Immature natural killer cell (primary cell): ENCODE measurements around the gene ASNSD1. TPM values are rescaled to one million over a fixed set of nuclear protein-coding genes. Genes with fewer than 3 reads are reported as not detected.
"Not testable (repeated sequence)": the region's sequence is repeated elsewhere in the genome, so short reads cannot be mapped to it uniquely, and the experiment has no call there.

Experiments used
- DNase-seq, 3 donors: peaks; one replicate each; pipeline ENCODE4 v3.0.0; 2022; ENCODE audit warnings: mixed read lengths in 1 of 3
- H3K27ac Mint-ChIP-seq, 6 donors: one replicate each; pipeline ENCODE4 v1.8.0; 2020; ENCODE audit warnings: mixed read lengths in 6 of 6, mild to moderate bottlenecking in 5 of 6, inconsistent platforms in 4 of 6, moderate library complexity in 3 of 6
- H3K27me3 Mint-ChIP-seq, 3 donors: one replicate each; pipeline ENCODE4 v1.8.0; 2020 to 2021; ENCODE audit warnings: low read depth in 3 of 3, mild to moderate bottlenecking in 3 of 3, mixed read lengths in 3 of 3, moderate library complexity in 3 of 3, inconsistent platforms in 1 of 3
- H3K36me3 Mint-ChIP-seq, 3 donors: one replicate each; pipeline ENCODE4 v1.8.0; 2020; ENCODE audit warnings: mixed read lengths in 3 of 3, inconsistent platforms in 2 of 3, mild to moderate bottlenecking in 2 of 3
- H3K4me1 Mint-ChIP-seq, 2 donors: one replicate each; pipeline ENCODE4 v1.8.0; 2020; ENCODE audit warnings: inconsistent platforms in 2 of 2, mild to moderate bottlenecking in 2 of 2, mixed read lengths in 2 of 2, moderate library complexity in 1 of 2
- H3K4me3 Mint-ChIP-seq, 5 donors: one replicate each; pipeline ENCODE4 v1.8.0; 2020; ENCODE audit warnings: mild to moderate bottlenecking in 5 of 5, mixed read lengths in 5 of 5, inconsistent platforms in 3 of 5, moderate library complexity in 3 of 5
- H3K9me3 Mint-ChIP-seq, 6 donors: one replicate each; pipeline ENCODE4 v1.8.0; 2020; ENCODE audit warnings: mild to moderate bottlenecking in 6 of 6, mixed read lengths in 6 of 6, inconsistent platforms in 4 of 6, moderate library complexity in 3 of 6
- polyA plus RNA-seq, 3 donors: library from polyadenylated mRNA; unstranded; fragments of 300-500 nt; fragmentation: Illumina TruSeq; gene quantifications; one replicate each; pipeline ENCODE4 v1.2.3, GENCODE V29; 2021

The ASNSD1 gene
- polyA plus RNA-seq, 3 donors from 2014 or later, result 32.1 to 46.1 (median 33.2) TPM

- DNase-seq, result no peak
- peaks cover 24 to 47% of the 10 kb centered on the region in 2 donors for H3K4me1 Mint-ChIP-seq
- H3K27me3 Mint-ChIP-seq, result no peaks in the 10 kb centered on the region
- peaks cover 0 to 4% (median 0%) of the 10 kb centered on the region in 6 donors for H3K9me3 Mint-ChIP-seq
- no peak overlapping the region for H3K27ac Mint-ChIP-seq
- H3K4me3 Mint-ChIP-seq, result no peak overlapping the region
- H3K36me3 Mint-ChIP-seq, result peaks cover 11 to 23% (median 16%) of the 10 kb centered on the region in 3 donors
Observed at GRCh38 chr2:189681903-189682302, 20.6 kb downstream of the ASNSD1 start.

DNA sequence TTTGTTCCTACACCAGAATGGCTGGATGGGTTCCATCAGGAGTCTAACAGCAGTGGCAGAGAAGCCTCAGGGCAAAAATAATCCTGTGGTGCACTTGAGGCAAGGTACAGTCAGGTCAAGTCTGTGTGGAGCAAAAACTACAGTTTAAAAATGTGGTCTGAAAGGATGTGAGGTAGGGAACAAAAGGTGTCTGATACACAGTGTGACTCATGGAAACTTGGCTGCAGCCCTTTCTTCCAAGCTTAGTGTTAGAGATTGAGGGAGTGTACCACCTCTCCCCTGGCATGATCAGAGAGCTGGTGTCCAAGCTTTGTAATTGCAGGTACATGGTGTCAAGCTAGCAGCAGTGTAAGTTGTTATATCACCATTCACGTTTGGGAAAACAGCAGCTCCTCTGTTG lies 22.1 kb downstream of the ASNSD1 start:
- Mint-ChIP-seq H3K9me3 (peaks cover 0 to 4% (median 0%) of the 10 kb centered on the region in 6 donors), H3K27ac (no peak overlapping the region), H3K27me3 (no peaks in the 10 kb centered on the region), H3K36me3 (peaks cover 5 to 15% (median 10%) of the 10 kb centered on the region in 3 donors), H3K4me3 (no peak overlapping the region), H3K4me1 (peaks cover 18 to 38% of the 10 kb centered on the region in 2 donors)
- DNase-seq, result no peak

- H3K36me3 Mint-ChIP-seq, result peaks cover 0 to 4% (median 0%) of the 10 kb centered on the region in 3 donors
- no peak overlapping the region for H3K4me3 Mint-ChIP-seq
- H3K9me3 Mint-ChIP-seq, result no peaks in the 10 kb centered on the region
- DNase-seq, result no peak
- H3K27me3 Mint-ChIP-seq, result no peaks in the 10 kb centered on the region
- peaks cover 15 to 26% of the 10 kb centered on the region in 2 donors for H3K4me1 Mint-ChIP-seq
- no peak overlapping the region for H3K27ac Mint-ChIP-seq
Observed at GRCh38 chr2:189684811-189685210, 23.6 kb downstream of the ASNSD1 start.

DNA sequence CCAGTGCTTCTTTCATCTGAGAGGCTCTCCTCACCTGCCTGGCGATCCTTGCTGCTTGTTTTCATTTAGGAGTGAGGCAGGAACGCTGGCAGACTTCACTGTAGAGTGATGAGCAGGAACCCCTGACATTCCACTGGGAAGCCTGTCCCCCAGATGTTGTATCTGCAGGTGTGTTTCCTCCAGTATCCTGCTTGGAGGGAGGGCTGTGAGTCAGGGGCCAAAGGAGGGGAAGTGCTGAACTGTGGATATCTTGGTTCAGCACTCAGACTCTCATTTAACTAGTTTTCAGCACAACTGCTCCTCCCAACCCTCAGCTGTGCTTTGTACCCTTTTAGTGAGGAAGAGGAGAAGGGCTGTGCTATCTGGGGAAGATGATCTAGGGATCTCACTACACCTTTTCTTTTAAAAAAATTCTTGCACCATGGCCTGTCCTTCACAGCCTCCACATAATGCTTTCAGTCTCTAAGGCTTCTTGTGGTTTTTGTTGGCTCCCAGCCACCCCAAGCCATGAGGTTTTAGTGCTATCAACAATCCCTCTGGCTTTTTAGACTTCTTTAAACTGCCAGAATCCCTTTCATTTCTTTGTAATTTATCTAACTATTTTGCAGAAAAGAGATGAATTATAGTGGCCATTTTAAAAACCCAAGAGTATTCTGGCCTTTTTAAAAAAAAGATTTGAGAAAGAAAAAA lies 24.4 kb downstream of the ASNSD1 start:
- Mint-ChIP-seq H3K4me1 (peaks cover 9 to 18% of the 10 kb centered on the region in 2 donors), H3K27ac (peak overlapping the region in 3 of 6 donors; percentile 32 to 70 (median 60)), H3K4me3 (no peak overlapping the region)

GRCh38 chr2:189687796-189688195 lies 26.5 kb downstream of the ASNSD1 start:
- not testable (repeated sequence) for DNase-seq, H3K9me3 Mint-ChIP-seq, H3K4me3 Mint-ChIP-seq, H3K36me3 Mint-ChIP-seq, H3K27ac Mint-ChIP-seq, H3K27me3 Mint-ChIP-seq
- peaks cover 9 to 18% of the 10 kb centered on the region in 2 donors for H3K4me1 Mint-ChIP-seq

More for the DNA sequence above, 24.4 kb downstream of the ASNSD1 start:
- no peaks in the 10 kb centered on the region for H3K9me3 Mint-ChIP-seq
- peak in 1 of 3 donors; percentile 12 for DNase-seq
- peaks cover 0 to 4% (median 0%) of the 10 kb centered on the region in 3 donors for H3K36me3 Mint-ChIP-seq
- H3K27me3 Mint-ChIP-seq, result no peaks in the 10 kb centered on the region

DNA sequence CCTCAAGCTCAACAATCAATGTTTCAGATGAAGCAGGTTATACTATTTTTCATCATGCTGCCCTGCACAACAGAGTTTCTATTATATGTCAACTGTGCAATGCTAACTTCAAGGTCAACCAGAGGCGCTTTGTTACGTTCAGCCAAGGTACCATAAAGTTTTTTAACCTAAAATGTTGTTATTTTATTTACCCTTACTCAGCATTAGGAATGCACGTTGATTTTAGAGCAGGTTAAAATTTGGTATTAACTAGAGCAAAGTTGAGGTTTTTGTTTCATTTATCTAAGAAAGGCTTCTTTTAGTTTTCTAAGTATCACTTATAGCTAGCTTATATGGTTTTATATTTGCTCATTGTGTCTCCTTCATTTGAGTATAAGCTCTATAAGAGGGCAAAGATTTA lies 35.0 kb downstream of the ASNSD1 start:
- peaks cover 0 to 9% (median 8%) of the 10 kb centered on the region in 3 donors for H3K36me3 Mint-ChIP-seq
- no peak for DNase-seq
- H3K27ac Mint-ChIP-seq, result no peak overlapping the region
- no peak overlapping the region for H3K4me3 Mint-ChIP-seq
- H3K27me3 Mint-ChIP-seq, result no peaks in the 10 kb centered on the region
- peaks cover 0 to 10% of the 10 kb centered on the region in 2 donors for H3K4me1 Mint-ChIP-seq
- H3K9me3 Mint-ChIP-seq, result no peaks in the 10 kb centered on the region

GRCh38 chr2:189698020-189698887 lies 37.0 kb downstream of the ASNSD1 start:
- Mint-ChIP-seq H3K4me1 (peaks cover 0 to 10% of the 10 kb centered on the region in 2 donors), H3K27ac (peak overlapping the region in 4 of 6 donors; percentile 25 to 52 (median 34)), H3K4me3 (peak overlapping the region in 2 of 5 donors; percentile 46 to 59), H3K36me3 (peaks cover 0 to 3% (median 2%) of the 10 kb centered on the region in 3 donors), H3K9me3 (no peaks in the 10 kb centered on the region), H3K27me3 (no peaks in the 10 kb centered on the region)
- DNase-seq, result peak; percentile 38 to 53 (median 46)

DNA sequence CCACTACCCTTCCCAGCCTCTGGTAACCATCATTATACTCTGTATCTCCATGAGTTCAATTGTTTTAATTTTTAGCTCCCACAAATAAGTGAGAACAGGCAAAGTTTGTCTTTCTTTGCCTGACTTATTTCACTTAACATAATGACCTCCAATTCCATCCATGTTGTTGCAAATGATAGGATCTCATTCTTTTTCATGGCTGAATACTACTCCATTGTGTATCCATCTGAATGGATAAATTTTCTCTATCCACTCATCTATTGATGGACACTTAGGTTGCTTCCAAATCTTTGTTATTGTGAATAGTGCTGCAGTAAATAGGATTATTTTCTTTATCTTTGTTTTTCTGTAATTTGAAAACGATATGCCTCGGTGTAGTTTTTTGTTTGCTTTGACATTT lies 39.4 kb downstream of the ASNSD1 start:
- DNase-seq, result no peak
- no peaks in the 10 kb centered on the region for H3K27me3 Mint-ChIP-seq
- peaks cover 0 to 10% of the 10 kb centered on the region in 2 donors for H3K4me1 Mint-ChIP-seq
- H3K27ac Mint-ChIP-seq, result peak overlapping the region in 1 of 6 donors; percentile 19
- no peaks in the 10 kb centered on the region for H3K9me3 Mint-ChIP-seq
- H3K4me3 Mint-ChIP-seq, result no peak overlapping the region
- peaks cover 0 to 7% (median 0%) of the 10 kb centered on the region in 3 donors for H3K36me3 Mint-ChIP-seq

DNA sequence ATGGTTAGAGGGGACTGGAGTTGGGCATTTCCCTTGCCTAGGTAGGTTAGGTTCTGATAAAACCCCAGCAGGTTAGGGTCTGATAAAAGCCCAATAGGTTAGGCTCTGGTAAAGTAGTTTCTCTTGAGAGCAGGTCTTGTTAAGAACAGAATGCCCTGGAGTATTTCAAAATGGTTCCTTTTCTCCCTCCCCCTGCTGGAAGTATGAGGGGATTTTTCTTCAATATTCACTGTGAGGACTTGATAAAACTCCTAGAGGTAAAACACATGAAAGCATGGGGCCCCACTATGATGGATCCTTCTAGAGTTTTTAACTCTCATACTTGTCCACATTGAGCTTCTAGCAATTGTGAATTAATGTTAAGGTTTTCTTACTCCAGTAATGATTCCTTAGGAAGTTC lies 40.8 kb downstream of the ASNSD1 start:
- Mint-ChIP-seq H3K27me3 (peaks cover 0 to 2% (median 0%) of the 10 kb centered on the region in 3 donors), H3K36me3 (peaks cover 0 to 11% (median 0%) of the 10 kb centered on the region in 3 donors), H3K9me3 (no peaks in the 10 kb centered on the region), H3K4me1 (peaks cover 0 to 10% of the 10 kb centered on the region in 2 donors), H3K4me3 (no peak overlapping the region), H3K27ac (no peak overlapping the region)
- DNase-seq, result no peak

- H3K27ac Mint-ChIP-seq, result no peak overlapping the region
Observed at GRCh38 chr2:189709501-189710221, 48.4 kb downstream of the ASNSD1 start.

GRCh38 chr2:189717593-189717992 lies 56.3 kb downstream of the ASNSD1 start:
- not testable (repeated sequence) for DNase-seq, H3K27me3 Mint-ChIP-seq, H3K4me1 Mint-ChIP-seq, H3K4me3 Mint-ChIP-seq, H3K27ac Mint-ChIP-seq
- H3K36me3 Mint-ChIP-seq, result peaks cover 3 to 21% (median 20%) of the 10 kb centered on the region in 3 donors
- peaks cover 0 to 12% (median 3%) of the 10 kb centered on the region in 6 donors for H3K9me3 Mint-ChIP-seq

More at GRCh38 chr2:189709501-189710221, 48.4 kb downstream of the ASNSD1 start:
- no peak for DNase-seq
- Mint-ChIP-seq H3K4me3 (no peak overlapping the region), H3K36me3 (peaks cover 7 to 28% (median 15%) of the 10 kb centered on the region in 3 donors), H3K27me3 (peaks cover 0 to 2% (median 0%) of the 10 kb centered on the region in 3 donors), H3K9me3 (no peaks in the 10 kb centered on the region), H3K4me1 (no peaks in the 10 kb centered on the region)

DNA sequence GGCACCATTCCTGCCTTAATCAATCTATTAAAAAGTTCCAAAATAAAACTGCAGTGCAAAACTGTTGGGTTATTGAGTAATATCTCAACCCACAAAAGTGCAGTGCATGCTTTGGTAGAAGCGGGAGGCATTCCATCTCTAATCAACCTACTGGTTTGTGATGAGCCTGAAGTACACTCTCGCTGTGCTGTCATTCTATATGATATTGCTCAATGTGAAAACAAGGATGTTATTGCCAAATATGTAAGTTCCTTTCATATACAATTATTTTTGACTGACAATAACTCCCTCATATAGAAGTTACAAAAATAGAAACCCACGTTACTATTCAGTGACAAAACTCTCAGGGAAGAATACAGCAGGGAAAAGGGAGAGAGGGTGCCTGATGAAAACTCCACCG lies 58.3 kb downstream of the ASNSD1 start:
- H3K4me3 Mint-ChIP-seq, result no peak overlapping the region
- H3K36me3 Mint-ChIP-seq, result peaks cover 3 to 16% (median 13%) of the 10 kb centered on the region in 3 donors
- no peaks in the 10 kb centered on the region for H3K27me3 Mint-ChIP-seq
- H3K27ac Mint-ChIP-seq, result no peak overlapping the region
- no peaks in the 10 kb centered on the region for H3K4me1 Mint-ChIP-seq
- H3K9me3 Mint-ChIP-seq, result peaks cover 0 to 12% (median 3%) of the 10 kb centered on the region in 6 donors
- no peak for DNase-seq
